OCI-LY1 (cell line): ENCODE measurements around the gene RAD51B.

ENCODE experiments used
- CTCF ChIP-seq: fragments of 200-600 bp; sonication (generic), shearing (Covaris generic); IDR thresholded peaks from 2 replicates; pipeline ENCODE4 v1.5.1; 2017; ENCODE audit warnings: mild to moderate bottlenecking, antibody characterized with exemption, low read length, moderate library complexity, mixed read lengths
- EZH2 ChIP-seq: fragments of 200-600 bp; sonication (generic), shearing (Covaris generic); IDR thresholded peaks from 2 replicates; pipeline ENCODE4 v1.8.0; 2017; ENCODE audit warnings: borderline replicate concordance, mixed run types, mild to moderate bottlenecking, antibody characterized with exemption, low read length, moderate library complexity, mixed read lengths

GRCh38 chr14:68759017-68759560 lies 939.5 kb downstream of the RAD51B start:
- TF ChIP-seq CTCF, result no peak
- TF ChIP-seq EZH2, result no peak
